Measurements from ENCODE around the gene TNNT1.

DNA sequence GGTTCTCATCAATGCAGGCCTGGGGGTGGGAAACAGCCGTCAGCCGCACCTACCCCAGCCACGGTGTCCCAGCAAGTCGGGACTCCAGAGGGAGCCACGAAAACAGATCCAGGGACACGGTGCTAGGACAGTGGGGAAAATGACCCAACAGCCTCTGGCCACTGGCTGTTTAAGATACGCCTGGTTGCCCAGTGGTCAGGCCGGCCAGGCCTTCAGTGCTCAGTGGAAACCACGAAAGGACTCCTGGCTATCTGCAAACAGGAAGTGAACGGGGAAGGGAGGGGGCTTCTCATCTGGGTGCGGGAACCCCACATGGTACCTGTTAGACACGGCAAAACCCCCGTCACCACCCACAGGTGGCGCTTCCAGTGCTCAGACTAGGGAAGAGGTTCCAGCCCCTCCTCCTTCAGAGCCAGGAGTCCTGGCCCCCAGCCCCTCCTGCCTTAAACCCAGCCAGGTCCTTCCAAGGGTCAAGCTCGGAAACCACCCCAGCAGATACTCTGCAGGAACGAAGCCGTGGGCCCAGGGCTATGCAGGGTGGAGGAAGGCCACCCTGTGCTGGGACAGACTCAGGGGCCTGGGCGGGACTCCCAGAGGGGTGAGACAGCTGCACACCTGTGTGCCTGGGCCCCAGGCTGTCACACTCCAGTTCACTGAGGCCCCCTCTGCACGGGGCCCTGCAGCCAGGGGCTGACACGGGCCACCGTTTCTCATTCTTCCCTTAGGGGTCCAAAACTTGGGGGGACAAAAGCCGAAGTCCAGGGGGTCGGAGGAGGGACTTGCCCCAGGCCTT lies 36.0 kb downstream of the TNNT1 start:
- TF ChIP-seq, protein P1, sequence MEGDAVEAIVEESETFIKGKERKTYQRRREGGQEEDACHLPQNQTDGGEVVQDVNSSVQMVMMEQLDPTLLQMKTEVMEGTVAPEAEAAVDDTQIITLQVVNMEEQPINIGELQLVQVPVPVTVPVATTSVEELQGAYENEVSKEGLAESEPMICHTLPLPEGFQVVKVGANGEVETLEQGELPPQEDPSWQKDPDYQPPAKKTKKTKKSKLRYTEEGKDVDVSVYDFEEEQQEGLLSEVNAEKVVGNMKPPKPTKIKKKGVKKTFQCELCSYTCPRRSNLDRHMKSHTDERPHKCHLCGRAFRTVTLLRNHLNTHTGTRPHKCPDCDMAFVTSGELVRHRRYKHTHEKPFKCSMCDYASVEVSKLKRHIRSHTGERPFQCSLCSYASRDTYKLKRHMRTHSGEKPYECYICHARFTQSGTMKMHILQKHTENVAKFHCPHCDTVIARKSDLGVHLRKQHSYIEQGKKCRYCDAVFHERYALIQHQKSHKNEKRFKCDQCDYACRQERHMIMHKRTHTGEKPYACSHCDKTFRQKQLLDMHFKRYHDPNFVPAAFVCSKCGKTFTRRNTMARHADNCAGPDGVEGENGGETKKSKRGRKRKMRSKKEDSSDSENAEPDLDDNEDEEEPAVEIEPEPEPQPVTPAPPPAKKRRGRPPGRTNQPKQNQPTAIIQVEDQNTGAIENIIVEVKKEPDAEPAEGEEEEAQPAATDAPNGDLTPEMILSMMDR (IDR thresholded peaks at IDR 0.05; ENCODE audit: insufficient read depth, low read depth, low read length): no peak
- TF ChIP-seq EZH2 (IDR thresholded peaks at IDR 0.05; ENCODE audit: insufficient read depth, low read length): no peak

Measured in astrocyte (in vitro differentiated cells and primary cell).